Measurements from ENCODE around the gene NUP160.

Gene NUP160

GRCh38 chr11:47861728-47862127 is 13.6 kb upstream of the NUP160 start:
- TF ChIP-seq, protein P1, sequence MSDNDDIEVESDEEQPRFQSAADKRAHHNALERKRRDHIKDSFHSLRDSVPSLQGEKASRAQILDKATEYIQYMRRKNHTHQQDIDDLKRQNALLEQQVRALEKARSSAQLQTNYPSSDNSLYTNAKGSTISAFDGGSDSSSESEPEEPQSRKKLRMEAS (IDR thresholded peaks at IDR 0.05): no peak
- TF ChIP-seq, protein P2, sequence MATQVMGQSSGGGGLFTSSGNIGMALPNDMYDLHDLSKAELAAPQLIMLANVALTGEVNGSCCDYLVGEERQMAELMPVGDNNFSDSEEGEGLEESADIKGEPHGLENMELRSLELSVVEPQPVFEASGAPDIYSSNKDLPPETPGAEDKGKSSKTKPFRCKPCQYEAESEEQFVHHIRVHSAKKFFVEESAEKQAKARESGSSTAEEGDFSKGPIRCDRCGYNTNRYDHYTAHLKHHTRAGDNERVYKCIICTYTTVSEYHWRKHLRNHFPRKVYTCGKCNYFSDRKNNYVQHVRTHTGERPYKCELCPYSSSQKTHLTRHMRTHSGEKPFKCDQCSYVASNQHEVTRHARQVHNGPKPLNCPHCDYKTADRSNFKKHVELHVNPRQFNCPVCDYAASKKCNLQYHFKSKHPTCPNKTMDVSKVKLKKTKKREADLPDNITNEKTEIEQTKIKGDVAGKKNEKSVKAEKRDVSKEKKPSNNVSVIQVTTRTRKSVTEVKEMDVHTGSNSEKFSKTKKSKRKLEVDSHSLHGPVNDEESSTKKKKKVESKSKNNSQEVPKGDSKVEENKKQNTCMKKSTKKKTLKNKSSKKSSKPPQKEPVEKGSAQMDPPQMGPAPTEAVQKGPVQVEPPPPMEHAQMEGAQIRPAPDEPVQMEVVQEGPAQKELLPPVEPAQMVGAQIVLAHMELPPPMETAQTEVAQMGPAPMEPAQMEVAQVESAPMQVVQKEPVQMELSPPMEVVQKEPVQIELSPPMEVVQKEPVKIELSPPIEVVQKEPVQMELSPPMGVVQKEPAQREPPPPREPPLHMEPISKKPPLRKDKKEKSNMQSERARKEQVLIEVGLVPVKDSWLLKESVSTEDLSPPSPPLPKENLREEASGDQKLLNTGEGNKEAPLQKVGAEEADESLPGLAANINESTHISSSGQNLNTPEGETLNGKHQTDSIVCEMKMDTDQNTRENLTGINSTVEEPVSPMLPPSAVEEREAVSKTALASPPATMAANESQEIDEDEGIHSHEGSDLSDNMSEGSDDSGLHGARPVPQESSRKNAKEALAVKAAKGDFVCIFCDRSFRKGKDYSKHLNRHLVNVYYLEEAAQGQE (IDR thresholded peaks at IDR 0.05; ENCODE audit: low read depth): no peak
- no peak for TF ChIP-seq RAD21 (IDR thresholded peaks at IDR 0.05; ENCODE audit: low read depth)
- TF ChIP-seq CREB1 (IDR thresholded peaks at IDR 0.05; ENCODE audit: low read depth): no peak
- TF ChIP-seq, protein P3, sequence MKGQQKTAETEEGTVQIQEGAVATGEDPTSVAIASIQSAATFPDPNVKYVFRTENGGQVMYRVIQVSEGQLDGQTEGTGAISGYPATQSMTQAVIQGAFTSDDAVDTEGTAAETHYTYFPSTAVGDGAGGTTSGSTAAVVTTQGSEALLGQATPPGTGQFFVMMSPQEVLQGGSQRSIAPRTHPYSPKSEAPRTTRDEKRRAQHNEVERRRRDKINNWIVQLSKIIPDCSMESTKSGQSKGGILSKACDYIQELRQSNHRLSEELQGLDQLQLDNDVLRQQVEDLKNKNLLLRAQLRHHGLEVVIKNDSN (IDR thresholded peaks at IDR 0.05): no peak
- no peak for TF ChIP-seq FOXM1 (IDR thresholded peaks at IDR 0.05; ENCODE audit: borderline replicate concordance, low read depth)
- TF ChIP-seq CEBPB (IDR thresholded peaks at IDR 0.05): no peak
- no peak for TF ChIP-seq NFIC (IDR thresholded peaks at IDR 0.05)
- no peak for TF ChIP-seq ZBTB7A (IDR thresholded peaks at IDR 0.05; ENCODE audit: low read depth)
- TF ChIP-seq EP300 (IDR thresholded peaks at IDR 0.05; ENCODE audit: borderline replicate concordance): no peak
- no peak for TF ChIP-seq TCF12 (IDR thresholded peaks at IDR 0.05; ENCODE audit: low read depth)
- TF ChIP-seq TEAD4 (IDR thresholded peaks at IDR 0.05): no peak
- TF ChIP-seq EGR1 (IDR thresholded peaks at IDR 0.05): no peak
- TF ChIP-seq YY1 (IDR thresholded peaks at IDR 0.05; ENCODE audit: low read depth): no peak
- no peak for TF ChIP-seq TAF1 (IDR thresholded peaks at IDR 0.05; ENCODE audit: low read depth)

- TF ChIP-seq CEBPB (IDR thresholded peaks at IDR 0.05): no peak
- no peak for TF ChIP-seq RAD21 (IDR thresholded peaks at IDR 0.05; ENCODE audit: low read depth)
- no peak for TF ChIP-seq FOXM1 (IDR thresholded peaks at IDR 0.05; ENCODE audit: borderline replicate concordance, low read depth)
- TF ChIP-seq TCF12 (IDR thresholded peaks at IDR 0.05; ENCODE audit: low read depth): no peak
- TF ChIP-seq TAF1 (IDR thresholded peaks at IDR 0.05; ENCODE audit: low read depth): no peak
- TF ChIP-seq, protein P2 (IDR thresholded peaks at IDR 0.05; ENCODE audit: low read depth): no peak
- TF ChIP-seq, protein P1 (IDR thresholded peaks at IDR 0.05): no peak
- TF ChIP-seq EP300 (IDR thresholded peaks at IDR 0.05; ENCODE audit: borderline replicate concordance): no peak
- no peak for TF ChIP-seq ZBTB7A (IDR thresholded peaks at IDR 0.05; ENCODE audit: low read depth)
- TF ChIP-seq, protein P3 (IDR thresholded peaks at IDR 0.05): no peak
- TF ChIP-seq NFIC (IDR thresholded peaks at IDR 0.05): no peak
- TF ChIP-seq EGR1 (IDR thresholded peaks at IDR 0.05): no peak
These were observed 12.4 kb upstream of the NUP160 start for GRCh38 chr11:47860536-47860935.

DNA sequence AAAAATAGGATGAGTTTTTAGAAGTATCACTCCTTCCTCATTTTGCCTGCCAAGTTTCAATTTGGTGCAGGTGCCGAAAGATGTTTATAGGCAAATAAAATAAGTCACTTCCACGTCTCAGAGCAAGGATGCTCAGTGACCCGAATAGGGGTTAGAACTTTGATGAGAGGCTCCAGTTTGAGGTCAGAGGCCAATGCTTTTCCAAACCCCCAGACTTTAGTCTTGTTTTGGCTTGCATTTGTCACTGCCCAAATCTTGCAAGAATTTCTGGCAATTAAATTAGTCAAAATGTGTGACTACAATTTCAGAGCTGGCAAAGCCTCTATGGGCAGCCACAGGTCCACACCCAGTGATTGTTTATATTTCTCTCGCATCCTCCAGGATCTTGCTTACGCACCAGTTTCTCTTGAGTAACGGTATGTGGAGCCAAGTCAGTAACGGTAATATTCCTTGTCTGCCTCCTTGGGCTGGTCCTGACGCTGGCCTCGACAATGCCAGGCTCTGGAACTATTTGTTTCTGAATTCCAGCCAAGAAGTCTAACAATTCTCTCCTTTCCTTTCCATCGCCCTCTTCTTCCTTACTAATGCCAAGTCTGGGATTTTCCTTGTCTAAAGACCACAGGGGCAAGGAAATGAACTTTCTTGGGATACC is 9.9 kb upstream of the NUP160 start:
- TF ChIP-seq, protein P1 (IDR thresholded peaks at IDR 0.05): no peak
- TF ChIP-seq NFIC (IDR thresholded peaks at IDR 0.05): 0 out of 2 replicates have a peak, but pooled peaks have one; percentile 9

- TF ChIP-seq CEBPB (IDR thresholded peaks at IDR 0.05) (no peak), ZBTB7A (IDR thresholded peaks at IDR 0.05; ENCODE audit: low read depth) (no peak), TAF1 (IDR thresholded peaks at IDR 0.05; ENCODE audit: low read depth) (no peak), CREB1 (IDR thresholded peaks at IDR 0.05; ENCODE audit: low read depth) (no peak), EP300 (IDR thresholded peaks at IDR 0.05; ENCODE audit: borderline replicate concordance) (no peak), NFIC (IDR thresholded peaks at IDR 0.05) (no peak), YY1 (IDR thresholded peaks at IDR 0.05; ENCODE audit: low read depth) (no peak), FOXM1 (IDR thresholded peaks at IDR 0.05; ENCODE audit: borderline replicate concordance, low read depth) (no peak), TCF12 (IDR thresholded peaks at IDR 0.05; ENCODE audit: low read depth) (no peak), EGR1 (IDR thresholded peaks at IDR 0.05) (no peak)
- TF ChIP-seq, protein P1 (IDR thresholded peaks at IDR 0.05): no peak
These were observed 9.3 kb upstream of the NUP160 start for GRCh38 chr11:47857485-47857884.

GRCh38 chr11:47856186-47856585 is 8.0 kb upstream of the NUP160 start:
- TF ChIP-seq TEAD4 (IDR thresholded peaks at IDR 0.05) (no peak), TCF12 (IDR thresholded peaks at IDR 0.05; ENCODE audit: low read depth) (no peak), EP300 (IDR thresholded peaks at IDR 0.05; ENCODE audit: borderline replicate concordance) (no peak), YY1 (IDR thresholded peaks at IDR 0.05; ENCODE audit: low read depth) (no peak), NFIC (IDR thresholded peaks at IDR 0.05) (no peak), RAD21 (IDR thresholded peaks at IDR 0.05; ENCODE audit: low read depth) (no peak), FOXM1 (IDR thresholded peaks at IDR 0.05; ENCODE audit: borderline replicate concordance, low read depth) (no peak), CEBPB (IDR thresholded peaks at IDR 0.05) (no peak), CREB1 (IDR thresholded peaks at IDR 0.05; ENCODE audit: low read depth) (no peak), EGR1 (IDR thresholded peaks at IDR 0.05) (no peak), ZBTB7A (IDR thresholded peaks at IDR 0.05; ENCODE audit: low read depth) (no peak), TAF1 (IDR thresholded peaks at IDR 0.05; ENCODE audit: low read depth) (no peak)
- TF ChIP-seq, protein P1 (IDR thresholded peaks at IDR 0.05): no peak
- TF ChIP-seq, protein P2 (IDR thresholded peaks at IDR 0.05; ENCODE audit: low read depth): no peak
- TF ChIP-seq, protein P3 (IDR thresholded peaks at IDR 0.05): no peak
